Stimulated activated naive CD8-positive, alpha-beta T cell treated with anti-CD3 and anti-CD28 coated beads, Interleukin-15, amount 100 ng/mL, for 72 hours (primary cell): ENCODE measurements around the gene PSMC1.

Experiments
- ATAC-seq: fragments of 150-1000 bp; cut with Tn5 transposase; 2 replicates; pipeline ENCODE4 v1.10.0; 2021; ENCODE audit warnings: mild to moderate bottlenecking, moderate library complexity
- DNase-seq, 2 donors: peaks; one replicate each; pipeline ENCODE4 v3.0.0; 2021 to 2022
- H3K27ac Mint-ChIP-seq, 2 donors: one replicate each; pipeline ENCODE4 v1.8.0; 2022; ENCODE audit warnings: mild to moderate bottlenecking in 2 of 2, mixed read lengths in 2 of 2, moderate library complexity in 2 of 2
- H3K27me3 Mint-ChIP-seq: one replicate; pipeline ENCODE4 v1.8.0; 2022; ENCODE audit warnings: mixed read lengths
- H3K4me1 Mint-ChIP-seq: one replicate; pipeline ENCODE4 v1.8.0; 2022; ENCODE audit warnings: mild to moderate bottlenecking, mixed read lengths
- H3K4me3 Mint-ChIP-seq, 2 donors: one replicate each; pipeline ENCODE4 v1.8.0; 2022; ENCODE audit warnings: mild to moderate bottlenecking in 2 of 2, mixed read lengths in 2 of 2, moderate library complexity in 1 of 2
- H3K9me3 Mint-ChIP-seq, 2 donors: one replicate each; pipeline ENCODE4 v1.8.0; 2022; ENCODE audit warnings: mixed read lengths in 2 of 2

The PSMC1 gene

DNA sequence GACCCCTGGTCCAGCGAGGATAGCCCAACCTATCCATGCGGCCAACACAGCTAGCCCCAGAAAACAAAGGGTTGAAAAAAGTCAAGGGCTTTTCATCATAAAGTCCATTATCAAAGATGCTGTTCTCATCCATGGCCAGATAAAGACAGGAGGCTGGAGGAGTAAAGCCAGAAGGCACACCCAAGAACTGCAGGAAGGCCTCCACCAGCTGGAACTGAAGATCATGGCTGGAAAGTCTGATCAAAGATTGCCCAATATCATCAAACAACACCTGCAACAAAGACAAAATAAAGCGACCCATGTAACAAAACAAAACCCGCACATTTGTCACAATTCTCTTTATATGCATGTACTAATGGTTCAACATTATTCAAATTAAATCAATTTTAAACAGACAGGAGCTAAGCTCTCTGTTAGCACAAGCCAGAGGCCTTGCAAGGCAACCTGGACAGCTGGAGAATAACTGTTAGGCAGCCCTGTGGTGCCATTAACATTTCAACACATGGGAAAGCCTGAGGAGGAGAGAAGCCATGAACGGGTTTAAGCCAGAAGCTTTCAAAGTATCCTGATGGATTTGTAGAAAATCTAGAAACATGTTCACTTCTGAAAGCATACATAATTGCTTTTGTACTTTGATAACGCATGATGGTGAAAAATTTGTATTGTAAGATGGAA lies 34.1 kb downstream of the PSMC1 start:
- no peak overlapping the region for H3K27ac Mint-ChIP-seq
- no peaks in the 10 kb centered on the region for H3K9me3 Mint-ChIP-seq
- H3K27me3 Mint-ChIP-seq = no peaks in the 10 kb centered on the region

DNA sequence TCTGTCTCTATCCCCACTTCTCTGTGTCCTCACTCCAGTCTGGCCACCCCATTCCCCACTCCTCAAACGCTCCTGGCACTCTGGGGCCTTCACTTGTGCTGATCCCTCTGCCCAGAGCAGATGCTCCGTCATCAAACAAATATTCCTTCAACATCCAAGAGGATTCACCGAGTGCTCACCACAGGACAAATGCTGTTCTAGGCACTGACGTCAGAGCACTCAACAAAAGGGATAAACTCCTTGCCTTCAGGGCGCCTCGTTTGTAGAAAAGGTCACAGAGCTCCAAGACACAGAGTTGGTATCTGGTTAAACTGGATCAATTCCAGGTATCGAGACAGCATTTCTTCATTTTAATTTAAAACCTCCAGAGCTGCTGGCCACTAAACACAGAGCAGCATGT lies 35.3 kb downstream of the PSMC1 start:
- Mint-ChIP-seq H3K4me1 (no peaks in the 10 kb centered on the region), H3K4me3 (no peak overlapping the region), H3K27ac (no peak overlapping the region), H3K9me3 (no peaks in the 10 kb centered on the region), H3K27me3 (no peaks in the 10 kb centered on the region)
- ATAC-seq (no peak), DNase-seq (no peak)

More for the DNA sequence above, 34.1 kb downstream of the PSMC1 start:
- ATAC-seq = no peak
- H3K4me3 Mint-ChIP-seq = no peak overlapping the region
- DNase-seq = no peak
- H3K4me1 Mint-ChIP-seq = no peaks in the 10 kb centered on the region

DNA sequence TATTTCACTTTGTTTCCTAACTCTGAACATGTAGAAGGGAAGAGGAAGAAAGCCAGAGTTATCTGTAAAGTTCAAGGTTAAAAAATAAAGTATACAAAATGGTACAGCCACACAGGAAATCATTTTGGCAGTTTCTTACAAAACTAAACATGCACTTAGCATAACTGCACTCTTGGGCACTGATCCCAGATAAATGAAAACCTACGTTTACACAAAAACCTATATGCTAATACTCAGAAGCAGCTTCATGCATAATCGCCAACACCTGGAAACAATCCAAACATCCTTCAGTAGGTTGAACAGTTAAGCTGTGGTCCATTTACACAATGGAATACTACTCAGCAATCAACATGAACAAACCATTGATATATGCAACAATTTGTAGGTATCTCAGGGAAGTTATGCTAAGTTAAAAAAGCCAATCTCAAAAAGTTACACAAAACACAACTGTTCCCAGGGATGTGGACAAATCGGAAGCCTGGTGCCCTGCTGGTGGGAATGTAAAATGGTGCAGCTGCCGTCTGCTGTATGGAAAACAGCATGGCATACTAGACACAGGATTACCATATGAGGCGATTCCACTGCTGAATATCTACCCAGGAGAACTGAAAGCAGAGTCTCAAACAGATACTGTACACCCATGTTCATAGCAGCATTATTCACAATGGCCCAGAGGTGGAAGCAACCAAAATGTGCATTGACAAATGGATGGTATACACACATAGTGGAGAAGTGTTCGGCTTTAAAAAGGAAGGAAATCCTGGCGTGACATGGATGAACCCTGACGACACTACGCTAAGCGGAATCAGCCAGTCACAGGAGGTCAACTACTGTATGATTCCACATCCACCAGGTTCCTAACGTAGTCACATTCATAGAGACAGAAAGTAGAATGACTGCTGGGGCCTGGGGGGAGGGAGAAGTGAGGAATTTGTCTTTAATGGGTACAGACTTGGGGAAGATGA lies 37.7 kb downstream of the PSMC1 start:
- ATAC-seq (no peak), DNase-seq (no peak)
- Mint-ChIP-seq H3K27me3 (no peaks in the 10 kb centered on the region), H3K27ac (no peak overlapping the region), H3K4me3 (no peak overlapping the region), H3K9me3 (no peaks in the 10 kb centered on the region), H3K4me1 (no peaks in the 10 kb centered on the region)

DNA sequence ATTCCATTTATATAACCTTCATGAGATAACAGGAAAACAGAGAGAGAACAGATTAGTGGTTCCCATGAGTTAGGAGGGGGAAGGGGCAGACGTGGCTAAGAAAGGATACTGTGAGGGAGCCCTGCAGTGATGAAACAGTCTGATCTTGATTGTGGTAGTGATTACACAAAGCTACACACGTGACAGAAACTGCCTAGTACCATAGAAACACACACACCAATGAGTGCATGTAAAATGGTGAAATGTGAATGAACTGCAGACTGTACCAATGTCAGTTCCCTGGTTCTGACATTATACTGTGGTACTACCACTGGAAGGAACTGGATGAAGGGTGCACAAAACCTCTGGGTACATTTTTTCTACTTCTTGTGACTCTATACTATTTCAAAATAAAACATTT lies 38.5 kb downstream of the PSMC1 start:
- no peak for ATAC-seq
- Mint-ChIP-seq H3K4me3 (no peak overlapping the region), H3K4me1 (peaks cover 4% of the 10 kb centered on the region), H3K27ac (no peak overlapping the region), H3K9me3 (no peaks in the 10 kb centered on the region), H3K27me3 (no peaks in the 10 kb centered on the region)
- DNase-seq = no peak

DNA sequence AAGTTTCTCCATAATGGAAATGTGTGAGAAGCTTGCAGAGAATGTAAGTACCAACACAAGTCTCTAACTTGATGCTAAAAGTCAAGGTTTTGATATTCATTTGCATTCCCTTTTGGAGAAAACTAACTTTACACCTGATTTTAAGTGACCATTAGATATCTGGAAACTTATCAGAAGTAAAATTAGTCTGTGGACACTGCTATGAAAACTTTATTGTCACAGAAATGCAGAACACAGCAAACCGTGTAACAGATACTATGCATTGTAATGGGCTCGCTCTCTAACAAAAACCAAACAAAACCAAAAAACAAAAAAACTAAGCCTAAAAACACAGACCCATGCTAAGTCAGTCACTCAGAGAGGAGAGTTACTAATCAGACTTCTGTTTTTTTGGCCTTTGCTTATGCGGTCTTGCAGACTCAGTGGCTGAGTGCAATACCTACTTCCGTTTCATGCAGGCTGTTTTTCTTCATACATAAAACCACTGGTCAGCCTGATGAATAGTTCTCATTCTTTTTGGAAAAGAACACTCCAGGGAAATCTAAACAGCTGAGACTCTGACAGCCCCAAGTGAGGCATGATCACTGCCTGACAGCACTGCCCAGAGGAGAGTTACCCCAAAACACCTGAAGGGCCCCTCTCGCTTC lies 39.6 kb downstream of the PSMC1 start:
- ATAC-seq (no peak), DNase-seq (no peak)
- no peaks in the 10 kb centered on the region for H3K9me3 Mint-ChIP-seq

DNA sequence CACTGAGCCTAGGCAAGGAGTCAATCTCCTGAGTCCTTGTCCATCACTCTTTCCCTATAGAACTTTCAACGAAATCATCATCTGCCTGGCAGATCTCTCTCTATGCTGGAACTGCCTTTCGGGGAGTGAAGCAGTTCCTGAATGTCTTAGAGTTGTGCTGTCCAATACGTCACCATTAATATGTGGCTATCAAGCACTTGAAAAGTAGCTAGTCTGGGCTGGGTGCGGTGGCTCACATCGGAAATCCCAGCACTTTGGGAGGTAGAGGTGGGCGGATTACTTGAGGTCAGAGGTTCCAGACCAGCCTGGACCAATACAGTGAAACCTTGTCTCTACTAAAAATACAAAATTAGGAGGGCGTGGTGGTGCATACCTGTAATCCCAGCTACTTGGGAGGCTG lies 40.3 kb downstream of the PSMC1 start:
- ATAC-seq (no peak), DNase-seq (no peak)
- Mint-ChIP-seq H3K9me3 (no peaks in the 10 kb centered on the region), H3K4me1 (peaks cover 15% of the 10 kb centered on the region), H3K27ac (no peak overlapping the region), H3K4me3 (no peak overlapping the region), H3K27me3 (no peaks in the 10 kb centered on the region)

More for the DNA sequence above, 39.6 kb downstream of the PSMC1 start:
- Mint-ChIP-seq H3K27ac (no peak overlapping the region), H3K4me1 (peaks cover 12% of the 10 kb centered on the region), H3K27me3 (no peaks in the 10 kb centered on the region), H3K4me3 (no peak overlapping the region)

DNA sequence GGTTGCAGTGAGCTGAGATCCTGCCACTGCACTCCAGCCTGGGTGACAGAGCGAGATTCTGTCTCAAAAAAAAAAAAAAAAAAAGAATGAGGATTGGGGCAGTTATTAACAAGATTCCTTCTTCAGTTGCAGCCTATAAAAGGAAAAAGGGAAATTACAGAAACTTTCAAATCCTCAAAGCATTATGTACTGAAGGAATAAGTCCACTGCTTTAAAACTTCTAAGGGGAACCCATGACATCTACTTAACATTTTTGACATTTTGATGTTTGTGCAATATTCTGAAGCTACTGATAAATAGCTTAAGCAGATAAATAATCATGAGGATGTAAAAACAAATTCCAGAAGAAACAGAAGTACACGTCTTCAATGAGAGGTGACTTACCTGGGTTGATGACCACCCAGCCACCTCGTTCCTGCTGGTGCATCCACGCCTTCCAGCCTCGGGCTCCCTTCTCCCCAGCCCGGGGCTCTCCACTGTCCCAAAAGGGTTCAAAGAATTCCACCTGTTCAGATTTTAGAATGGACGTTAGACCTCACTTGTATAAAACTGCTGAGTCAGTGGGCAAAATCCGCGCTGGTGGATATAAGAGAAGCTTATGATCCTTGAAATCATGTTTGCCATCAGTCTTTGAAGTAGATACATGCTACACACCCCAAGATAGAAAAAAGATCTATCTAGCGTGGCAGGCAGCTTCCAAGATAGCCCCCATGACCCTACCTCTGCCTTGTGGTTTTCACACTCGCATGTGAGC lies 41.7 kb downstream of the PSMC1 start:
- peaks cover 15% of the 10 kb centered on the region for H3K4me1 Mint-ChIP-seq

DNA sequence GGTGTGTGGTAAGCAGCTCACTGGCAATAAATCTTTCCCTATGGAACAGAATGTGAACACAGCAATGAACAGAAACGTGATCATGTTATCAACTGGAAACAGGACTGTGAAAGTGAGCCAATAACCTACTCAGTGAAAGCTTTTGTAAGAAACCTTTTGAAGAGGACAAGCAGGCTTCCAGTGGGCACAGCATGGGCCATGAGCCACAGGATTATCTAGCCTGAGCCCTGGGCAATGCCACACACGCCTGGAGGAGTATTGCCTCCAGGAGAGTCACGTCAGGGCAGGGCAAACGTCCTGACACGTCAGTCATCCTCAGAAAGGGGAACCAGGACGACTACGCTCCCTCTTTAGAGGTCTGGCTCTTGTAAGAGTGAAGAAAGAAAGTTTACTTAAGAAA lies 43.1 kb downstream of the PSMC1 start:
- H3K4me1 Mint-ChIP-seq = peaks cover 15% of the 10 kb centered on the region
- peak overlapping the region; percentile 14 to 56 for H3K27ac Mint-ChIP-seq
- H3K27me3 Mint-ChIP-seq = no peaks in the 10 kb centered on the region
- no peak for ATAC-seq
- H3K9me3 Mint-ChIP-seq = no peaks in the 10 kb centered on the region
- no peak overlapping the region for H3K4me3 Mint-ChIP-seq
- DNase-seq = no peak

More for the DNA sequence above, 41.7 kb downstream of the PSMC1 start:
- H3K27me3 Mint-ChIP-seq = no peaks in the 10 kb centered on the region
- H3K4me3 Mint-ChIP-seq = no peak overlapping the region
- no peaks in the 10 kb centered on the region for H3K9me3 Mint-ChIP-seq
- H3K27ac Mint-ChIP-seq = peak overlapping the region; percentile 4 to 19
- DNase-seq = no peak
- no peak for ATAC-seq

DNA sequence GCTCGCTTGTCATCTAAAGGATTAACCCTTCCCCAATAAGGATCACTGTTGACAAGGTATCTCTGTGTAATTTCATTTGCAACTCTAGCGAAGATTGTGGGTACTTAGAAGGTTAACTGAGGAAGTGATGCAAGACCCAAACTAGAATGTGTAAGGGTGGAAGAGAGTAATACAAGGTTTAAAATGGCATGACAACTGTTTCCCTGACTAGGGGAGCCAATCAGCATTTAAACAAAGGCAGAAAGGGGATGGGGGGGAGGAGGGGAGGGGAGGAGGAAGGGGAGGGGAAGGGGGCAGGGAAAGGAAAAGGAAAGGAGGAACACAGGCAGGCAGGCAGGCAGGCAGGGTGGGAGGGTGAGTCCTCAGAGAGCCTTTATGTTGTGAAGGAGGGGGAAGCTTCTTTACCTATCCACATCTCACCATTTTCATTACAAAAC lies 44.3 kb downstream of the PSMC1 start:
- Mint-ChIP-seq H3K9me3 (no peaks in the 10 kb centered on the region), H3K27me3 (no peaks in the 10 kb centered on the region)
- ATAC-seq = peak; percentile 70

DNA sequence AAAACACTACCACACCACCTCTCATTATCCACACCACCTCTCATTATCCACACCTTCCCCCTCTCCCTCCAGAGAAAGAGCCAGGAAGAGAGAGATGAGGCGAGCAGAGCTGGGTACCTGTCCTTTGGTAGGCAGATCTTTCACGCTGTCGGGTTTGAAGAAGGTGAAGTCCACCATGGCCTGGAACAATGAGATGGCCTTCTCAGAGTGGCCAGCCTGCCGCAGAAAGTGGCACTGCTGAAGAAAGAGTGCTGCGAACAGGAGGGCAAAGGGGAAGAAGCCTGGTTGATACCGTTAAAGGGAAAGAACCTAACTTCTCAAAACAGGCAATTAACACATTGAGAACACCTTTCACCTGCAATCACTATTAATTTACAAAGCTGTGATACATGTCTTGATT lies 44.8 kb downstream of the PSMC1 start:
- H3K9me3 Mint-ChIP-seq = no peaks in the 10 kb centered on the region
- no peaks in the 10 kb centered on the region for H3K27me3 Mint-ChIP-seq
- peak; percentile 12 for ATAC-seq
- DNase-seq = no peak
- peak overlapping the region; percentile 2 to 96 for H3K27ac Mint-ChIP-seq
- H3K4me3 Mint-ChIP-seq = no peak overlapping the region
- peaks cover 15% of the 10 kb centered on the region for H3K4me1 Mint-ChIP-seq

More for the DNA sequence above, 44.3 kb downstream of the PSMC1 start:
- DNase-seq = no peak
- Mint-ChIP-seq H3K27ac (peak overlapping the region; percentile 89 to 96), H3K4me3 (no peak overlapping the region), H3K4me1 (peaks cover 15% of the 10 kb centered on the region)

DNA sequence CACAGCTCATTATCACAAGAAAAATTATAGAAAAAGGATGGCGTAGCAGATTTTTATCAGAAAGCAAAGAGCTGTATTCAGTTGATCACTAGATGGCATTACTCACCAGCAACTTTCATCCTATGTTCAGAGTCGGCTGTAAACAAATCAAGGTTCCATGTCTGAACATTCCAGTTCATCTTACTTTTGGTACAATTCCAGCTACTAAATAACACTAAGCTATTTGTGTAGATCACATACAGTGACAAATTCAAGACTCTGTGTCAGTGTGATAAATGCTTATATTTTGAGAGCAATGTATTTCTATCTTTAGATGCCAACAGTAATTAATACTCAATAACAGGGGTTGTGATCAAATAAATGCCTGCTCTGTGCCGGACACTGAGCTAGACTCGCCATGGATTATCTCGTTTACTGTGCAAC lies 45.3 kb downstream of the PSMC1 start:
- no peak overlapping the region for H3K4me3 Mint-ChIP-seq
- no peaks in the 10 kb centered on the region for H3K27me3 Mint-ChIP-seq
- DNase-seq = no peak
- no peak overlapping the region for H3K27ac Mint-ChIP-seq
- no peak for ATAC-seq
- peaks cover 15% of the 10 kb centered on the region for H3K4me1 Mint-ChIP-seq
- no peaks in the 10 kb centered on the region for H3K9me3 Mint-ChIP-seq

DNA sequence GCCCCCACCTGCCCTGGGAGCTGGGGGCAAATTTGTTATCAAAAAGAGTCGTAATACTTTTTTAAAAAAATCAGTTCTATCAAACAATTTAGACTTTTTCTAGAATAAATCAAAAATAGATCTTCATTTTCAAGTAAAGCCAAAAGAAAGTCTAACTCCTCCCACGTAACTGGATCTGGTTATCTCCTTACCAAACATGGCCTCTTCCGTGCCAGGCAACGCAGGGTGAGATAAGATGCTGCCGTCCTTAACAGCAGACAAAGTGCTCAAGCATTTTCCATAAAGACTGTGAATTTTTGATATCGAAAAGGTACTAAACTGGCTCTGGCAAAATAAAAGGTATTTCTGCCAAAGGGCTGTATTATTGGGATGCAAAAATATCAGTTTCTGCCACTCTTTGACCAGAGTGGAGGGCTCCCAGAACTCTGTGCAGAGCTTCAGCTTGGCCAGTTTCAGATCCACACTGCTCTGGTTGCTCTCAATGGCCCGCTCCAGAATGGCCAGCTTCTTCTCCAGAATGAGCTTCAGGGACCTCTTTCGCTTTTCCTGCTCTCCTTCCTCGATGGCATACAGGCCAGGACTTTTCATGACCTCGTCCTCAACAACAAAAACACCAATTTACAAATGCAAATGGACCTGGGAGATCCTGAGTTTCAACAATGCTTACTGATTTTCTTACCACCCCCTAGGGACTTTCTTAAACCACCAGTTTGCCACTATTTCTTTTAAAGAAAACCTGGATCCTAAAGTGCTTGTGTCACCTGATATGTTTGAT lies 46.4 kb downstream of the PSMC1 start:
- H3K27me3 Mint-ChIP-seq = no peaks in the 10 kb centered on the region
- ATAC-seq (no peak), DNase-seq (no peak)
- H3K4me1 Mint-ChIP-seq = peaks cover 15% of the 10 kb centered on the region
- no peaks in the 10 kb centered on the region for H3K9me3 Mint-ChIP-seq
- no peak overlapping the region for H3K4me3 Mint-ChIP-seq
- no peak overlapping the region for H3K27ac Mint-ChIP-seq

DNA sequence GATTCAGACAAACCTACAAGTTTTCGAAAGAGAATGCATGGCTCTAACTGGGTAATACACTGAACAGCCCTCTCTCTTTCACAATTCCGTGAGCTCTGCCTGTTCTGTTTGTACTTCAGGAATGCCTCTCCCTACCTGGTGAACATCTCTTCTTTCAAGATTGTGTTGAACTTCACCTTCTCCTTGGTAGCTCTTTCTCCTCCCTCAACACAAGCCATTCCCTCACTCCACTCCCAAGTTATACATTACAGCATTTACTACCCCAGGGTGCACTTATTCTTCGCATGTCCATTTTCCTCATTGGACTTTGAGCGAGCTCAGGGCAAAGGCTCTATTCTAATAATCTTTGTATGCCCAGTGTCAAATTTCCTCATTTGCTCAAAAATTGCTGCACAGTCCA lies 47.1 kb downstream of the PSMC1 start:
- H3K27me3 Mint-ChIP-seq = no peaks in the 10 kb centered on the region
- H3K27ac Mint-ChIP-seq = peak overlapping the region; percentile 27 to 36
- no peak overlapping the region for H3K4me3 Mint-ChIP-seq
- H3K9me3 Mint-ChIP-seq = no peaks in the 10 kb centered on the region
- H3K4me1 Mint-ChIP-seq = peaks cover 15% of the 10 kb centered on the region
- DNase-seq = no peak
- no peak for ATAC-seq

DNA sequence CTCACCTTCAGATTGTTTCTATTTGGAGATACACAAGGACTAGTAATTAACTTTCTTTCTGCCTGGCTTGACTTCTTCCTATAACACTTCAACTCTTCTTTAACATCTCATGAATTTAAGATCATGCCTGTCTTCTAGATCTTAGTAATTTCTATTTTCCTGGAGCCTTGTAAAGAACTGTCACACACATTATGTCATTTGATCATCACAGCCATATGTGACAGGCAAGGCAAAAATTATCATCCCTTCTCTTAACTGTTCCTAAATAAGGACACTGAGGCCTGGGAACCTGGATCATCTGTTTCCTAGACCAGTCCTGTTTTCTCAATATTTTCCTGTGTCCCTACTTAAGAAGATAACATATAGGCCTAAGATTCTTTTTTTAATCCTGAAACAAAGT lies 48.1 kb downstream of the PSMC1 start:
- ATAC-seq = no peak
- Mint-ChIP-seq H3K27me3 (no peaks in the 10 kb centered on the region), H3K9me3 (no peaks in the 10 kb centered on the region), H3K4me3 (no peak overlapping the region), H3K27ac (no peak overlapping the region), H3K4me1 (peaks cover 12% of the 10 kb centered on the region)
- DNase-seq = no peak
